Measurements from ENCODE around the gene HPCA.

HPCA gene

DNA sequence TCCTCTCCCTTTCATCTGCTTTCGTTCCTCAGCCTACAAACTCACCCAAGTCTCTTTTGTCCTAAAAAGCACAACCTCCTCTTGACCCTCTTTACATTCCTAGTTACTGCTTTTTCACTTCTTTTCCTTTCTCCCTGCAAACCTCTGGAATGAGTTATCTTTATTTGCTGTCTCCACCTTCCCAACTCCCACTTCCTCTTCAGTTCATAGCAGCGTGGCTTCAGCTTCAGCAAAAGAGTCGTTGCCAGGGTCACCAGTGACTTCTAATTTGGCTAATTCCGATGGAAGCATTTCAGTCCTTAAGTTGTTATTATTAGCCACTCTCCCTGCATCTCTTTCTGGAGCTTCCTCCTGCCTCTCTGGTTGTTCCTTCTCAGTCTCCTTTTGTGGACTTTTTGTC is 21.1 kb downstream of the HPCA start:
- ChIA-PET CTCF (interaction anchor here (0.9 to 1.6 kb wide), 9 partner anchors 9 to 185 kb away, joined by 3 to 7 read pairs (median 3); no protein-coding TSS in a partner anchor), POLR2A (no interaction called here)
- H3K4me3 ChIP-seq (ENCODE audit: low read depth, low read length) = no peak overlapping the region
- TF ChIP-seq, protein P1, sequence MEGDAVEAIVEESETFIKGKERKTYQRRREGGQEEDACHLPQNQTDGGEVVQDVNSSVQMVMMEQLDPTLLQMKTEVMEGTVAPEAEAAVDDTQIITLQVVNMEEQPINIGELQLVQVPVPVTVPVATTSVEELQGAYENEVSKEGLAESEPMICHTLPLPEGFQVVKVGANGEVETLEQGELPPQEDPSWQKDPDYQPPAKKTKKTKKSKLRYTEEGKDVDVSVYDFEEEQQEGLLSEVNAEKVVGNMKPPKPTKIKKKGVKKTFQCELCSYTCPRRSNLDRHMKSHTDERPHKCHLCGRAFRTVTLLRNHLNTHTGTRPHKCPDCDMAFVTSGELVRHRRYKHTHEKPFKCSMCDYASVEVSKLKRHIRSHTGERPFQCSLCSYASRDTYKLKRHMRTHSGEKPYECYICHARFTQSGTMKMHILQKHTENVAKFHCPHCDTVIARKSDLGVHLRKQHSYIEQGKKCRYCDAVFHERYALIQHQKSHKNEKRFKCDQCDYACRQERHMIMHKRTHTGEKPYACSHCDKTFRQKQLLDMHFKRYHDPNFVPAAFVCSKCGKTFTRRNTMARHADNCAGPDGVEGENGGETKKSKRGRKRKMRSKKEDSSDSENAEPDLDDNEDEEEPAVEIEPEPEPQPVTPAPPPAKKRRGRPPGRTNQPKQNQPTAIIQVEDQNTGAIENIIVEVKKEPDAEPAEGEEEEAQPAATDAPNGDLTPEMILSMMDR (IDR thresholded peaks at IDR 0.05; ENCODE audit: insufficient read depth, low read length, missing control alignments) = no peak
- DNase-seq (ENCODE audit: low read depth, low spot score) = no peak

DNA sequence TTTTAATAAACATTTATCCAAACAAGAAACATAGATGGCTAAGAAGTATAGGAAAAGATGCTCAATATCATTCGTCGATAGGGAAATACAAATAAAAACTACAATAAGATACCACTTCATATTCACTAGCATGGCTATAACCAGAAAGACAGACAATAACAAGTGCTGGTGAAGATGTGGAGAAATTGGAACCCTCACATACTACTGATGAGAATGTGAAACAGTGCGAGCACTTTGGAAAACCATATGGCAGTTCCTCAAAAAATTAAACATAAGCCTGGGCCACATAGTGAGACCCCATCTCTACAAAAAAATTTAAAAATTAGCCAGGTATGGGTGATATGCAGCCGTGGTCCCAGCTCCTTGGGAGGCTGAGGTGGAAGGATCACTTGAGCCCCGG is 24.0 kb downstream of the HPCA start:
- ChIA-PET CTCF (interaction anchor here (1.1 to 1.3 kb wide), 3 partner anchors 17 to 145 kb away, joined by 3 to 4 read pairs (median 3); no protein-coding TSS in a partner anchor), POLR2A (no interaction called here)
- TF ChIP-seq, protein P1 (IDR thresholded peaks at IDR 0.05; ENCODE audit: insufficient read depth, low read length, missing control alignments) = no peak
- no peak for DNase-seq (ENCODE audit: low read depth, low spot score)
- no peak overlapping the region for H3K4me3 ChIP-seq (ENCODE audit: low read depth, low read length)

DNA sequence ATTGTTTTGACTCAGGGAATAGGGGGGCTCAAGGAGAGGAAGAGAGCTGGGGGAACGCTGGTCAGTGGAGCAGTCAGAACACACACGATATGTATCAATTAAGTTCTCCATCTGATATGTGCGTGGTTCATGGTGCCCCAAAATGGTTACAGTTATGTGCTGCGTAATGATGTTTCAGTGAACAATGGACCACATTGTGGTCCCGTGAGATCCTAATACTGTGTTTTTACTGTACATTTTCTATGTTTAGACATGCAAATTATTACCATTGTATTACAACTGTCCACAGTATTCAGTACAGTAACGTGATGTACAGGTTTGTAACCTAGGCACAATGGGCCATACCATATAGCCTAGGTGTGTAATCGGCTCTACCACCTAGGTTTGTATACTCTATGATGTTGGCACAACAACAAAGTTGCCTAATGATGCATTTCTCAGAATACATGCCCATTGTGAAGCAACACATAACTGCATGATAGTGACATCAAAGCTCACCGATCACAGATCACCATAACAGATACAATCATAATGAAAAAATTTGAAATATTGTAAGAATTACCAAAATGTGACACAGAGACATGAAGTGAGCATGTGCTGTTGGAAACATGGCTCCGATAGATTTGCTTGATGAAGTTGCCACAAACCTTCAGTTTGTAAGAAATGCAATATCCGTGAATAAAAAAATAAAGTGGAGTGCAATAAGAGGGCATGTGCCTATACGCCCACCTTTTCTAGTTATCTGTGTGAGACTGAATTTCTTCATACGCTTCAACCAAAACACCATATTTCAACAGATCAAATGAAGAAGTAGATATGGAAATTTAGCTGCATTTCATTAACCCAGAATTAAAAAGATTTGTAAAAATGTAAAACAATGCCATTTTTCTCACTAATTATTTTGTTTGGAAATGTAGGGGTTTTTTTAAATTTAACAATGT is 29.7 kb downstream of the HPCA start:
- no peak for DNase-seq (ENCODE audit: low read depth, low spot score)
- ChIA-PET CTCF (interaction anchor here (1.4 to 8.3 kb wide), 3 partner anchors 14 to 91 kb away, joined by 3 to 70 read pairs (median 7); no protein-coding TSS in a partner anchor), POLR2A (no interaction called here)
- no peak overlapping the region for H3K4me3 ChIP-seq (ENCODE audit: low read depth, low read length)
- TF ChIP-seq, protein P1 (IDR thresholded peaks at IDR 0.05; ENCODE audit: insufficient read depth, low read length, missing control alignments) = no peak

DNA sequence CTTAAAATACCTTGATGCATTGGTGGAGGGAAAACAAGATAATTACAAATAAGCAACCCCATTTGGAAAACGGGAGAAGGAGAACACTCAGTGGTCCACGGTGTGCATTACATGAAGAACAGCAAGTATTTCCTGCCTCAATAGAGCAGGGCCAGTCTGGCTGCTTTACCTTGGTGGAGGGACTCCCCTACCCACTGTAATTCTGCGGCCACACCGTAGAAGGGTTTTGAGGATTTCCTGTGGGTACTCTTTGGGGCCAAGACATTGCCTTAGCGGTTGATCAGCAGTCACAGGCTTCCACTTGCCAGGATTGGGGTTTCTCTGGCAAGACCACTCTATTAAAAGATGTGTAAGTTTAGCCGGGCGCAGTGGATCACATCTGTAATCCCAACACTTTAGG is 31.2 kb downstream of the HPCA start:
- H3K4me3 ChIP-seq (ENCODE audit: low read depth, low read length) = no peak overlapping the region
- DNase-seq (ENCODE audit: low read depth, low spot score) = no peak
- ChIA-PET CTCF (interaction anchor here (1.4 to 8.3 kb wide), 3 partner anchors 14 to 89 kb away, joined by 3 to 70 read pairs (median 16); no protein-coding TSS in a partner anchor), POLR2A (no interaction called here)
- TF ChIP-seq, protein P1 (IDR thresholded peaks at IDR 0.05; ENCODE audit: insufficient read depth, low read length, missing control alignments) = no peak

DNA sequence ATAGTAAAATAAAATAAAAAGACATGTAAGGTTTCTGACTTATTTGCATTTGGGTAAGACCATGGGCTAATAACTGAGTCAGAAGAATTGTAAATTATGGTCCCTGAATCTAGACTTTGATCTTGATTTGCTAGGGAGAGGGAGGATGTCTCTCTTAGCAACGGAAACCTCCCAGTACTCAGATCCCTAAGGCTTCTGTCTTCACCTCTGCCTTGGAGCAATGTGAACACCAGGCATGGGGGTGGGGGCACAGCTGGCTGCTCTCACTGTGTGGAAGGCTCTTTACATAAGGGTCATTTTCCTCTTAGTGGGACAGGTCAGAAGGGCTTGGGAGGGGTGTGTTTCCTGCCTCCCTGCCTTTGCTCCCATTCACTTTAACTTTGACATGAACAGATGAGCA is 31.9 kb downstream of the HPCA start:
- no peak for DNase-seq (ENCODE audit: low read depth, low spot score)
- ChIA-PET POLR2A (no interaction called here), CTCF (interaction anchor here (3.3 to 8.3 kb wide), 2 partner anchors 14 to 89 kb away, joined by 16 to 70 read pairs; no protein-coding TSS in a partner anchor)
- no peak overlapping the region for H3K4me3 ChIP-seq (ENCODE audit: low read depth, low read length)
- TF ChIP-seq, protein P1 (IDR thresholded peaks at IDR 0.05; ENCODE audit: insufficient read depth, low read length, missing control alignments) = no peak
